Tibial nerve (tissue), 3 donors: Measurements from ENCODE around the gene CHD6.

Experiments
- CTCF ChIP-seq, 5 experiments: fragments of 200-600 bp in 3 of 5; fragments of 450-650 bp in 2 of 5; sonication (generic) in 3 of 5; IDR thresholded peaks; one replicate each; pipeline ENCODE4 v1.5.1; 2016 to 2019; ENCODE audit warnings: antibody characterized with exemption in 5 of 5, mild to moderate bottlenecking in 3 of 5, moderate library complexity in 2 of 5
- POLR2A ChIP-seq, 2 donors: fragments of 450-650 bp; IDR thresholded peaks; one replicate each; pipeline ENCODE4 v1.6.1; 2017; ENCODE audit warnings: antibody characterized with exemption in 2 of 2, mild to moderate bottlenecking in 2 of 2, moderate library complexity in 2 of 2

- TF ChIP-seq POLR2A (IDR thresholded peaks at IDR 0.05) = no peak
- TF ChIP-seq CTCF (IDR thresholded peaks at IDR 0.05) = no peak
These were observed 164.9 kb downstream of the CHD6 start for GRCh38 chr20:41453010-41453950.
